ENCODE measurements around the gene ATXN10.

ATXN10 gene

GRCh38 chr22:45758603-45759002 lies 87.0 kb downstream of the ATXN10 start:
- no peak for DNase-seq (ENCODE audit: low read depth)

GRCh38 chr22:45760682-45761081 lies 89.0 kb downstream of the ATXN10 start:
- DNase-seq (ENCODE audit: low read depth) = no peak

GRCh38 chr22:45762545-45763235 lies 91.1 kb downstream of the ATXN10 start:
- no peak for DNase-seq (ENCODE audit: low read depth)

GRCh38 chr22:45763236-45763624 lies 91.6 kb downstream of the ATXN10 start:
- DNase-seq (ENCODE audit: low read depth) = no peak

- no peak for DNase-seq (ENCODE audit: low read depth)
Measured at GRCh38 chr22:45768490-45768889, 96.9 kb downstream of the ATXN10 start.

- no peak for DNase-seq (ENCODE audit: low read depth)
Measured at GRCh38 chr22:45769569-45770210, 98.1 kb downstream of the ATXN10 start.

GRCh38 chr22:45770506-45770905 lies 98.9 kb downstream of the ATXN10 start:
- DNase-seq (ENCODE audit: low read depth) = no peak

GRCh38 chr22:45771057-45771456 lies 99.4 kb downstream of the ATXN10 start:
- no peak for DNase-seq (ENCODE audit: low read depth)

GRCh38 chr22:45771711-45772110 lies 100.1 kb downstream of the ATXN10 start:
- DNase-seq (ENCODE audit: low read depth) = no peak

- DNase-seq (ENCODE audit: low read depth) = no peak
Measured at GRCh38 chr22:45772743-45773142, 101.1 kb downstream of the ATXN10 start.

GRCh38 chr22:45774001-45774670 lies 102.5 kb downstream of the ATXN10 start:
- no peak for DNase-seq (ENCODE audit: low read depth)

GRCh38 chr22:45775062-45775461 lies 103.4 kb downstream of the ATXN10 start:
- DNase-seq (ENCODE audit: low read depth) = no peak

- no peak for DNase-seq (ENCODE audit: low read depth)
Measured at GRCh38 chr22:45775569-45776312, 104.1 kb downstream of the ATXN10 start.

- no peak for DNase-seq (ENCODE audit: low read depth)
Measured at GRCh38 chr22:45776313-45776585, 104.6 kb downstream of the ATXN10 start.

GRCh38 chr22:45777046-45777851 lies 105.6 kb downstream of the ATXN10 start:
- no peak for DNase-seq (ENCODE audit: low read depth)

GRCh38 chr22:45777852-45778375 lies 106.3 kb downstream of the ATXN10 start:
- DNase-seq (ENCODE audit: low read depth) = no peak

- DNase-seq (ENCODE audit: low read depth) = no peak
Measured at GRCh38 chr22:45781459-45781858, 109.8 kb downstream of the ATXN10 start.

GRCh38 chr22:45781966-45782365 lies 110.3 kb downstream of the ATXN10 start:
- no peak for DNase-seq (ENCODE audit: low read depth)

GRCh38 chr22:45783021-45783420 lies 111.4 kb downstream of the ATXN10 start:
- DNase-seq (ENCODE audit: low read depth) = no peak

- DNase-seq (ENCODE audit: low read depth) = no peak
Measured at GRCh38 chr22:45783690-45784089, 112.1 kb downstream of the ATXN10 start.

GRCh38 chr22:45784357-45785277 lies 113.0 kb downstream of the ATXN10 start:
- no peak for DNase-seq (ENCODE audit: low read depth)

Data from activated T-helper 9 cell treated with anti-CD3 and anti-CD28 coated beads, Interleukin-2, amount 50 U/mL, for 16 hours (primary cell).